Left ventricle myocardium inferior (tissue), 1 donor: ENCODE results near the gene HDAC4. TPM values are rescaled to one million over a fixed set of nuclear protein-coding genes. Genes with fewer than 3 reads are reported as not detected.

Source experiments
- DNase-seq: peaks from one replicate; pipeline ENCODE4 v3.0.0-alpha.2; 2020
- H3K27ac ChIP-seq: fragments of 200-600 bp; replicated peaks from 2 replicates; pipeline ENCODE4 v1.8.0; 2021
- H3K27me3 ChIP-seq: fragments of 200-600 bp; 2 replicates; pipeline ENCODE4 v1.8.0; 2021; ENCODE audit warnings: low read depth
- H3K36me3 ChIP-seq: fragments of 200-600 bp; 2 replicates; pipeline ENCODE4 v1.8.0; 2021
- H3K4me1 ChIP-seq: fragments of 200-600 bp; 2 replicates; pipeline ENCODE4 v1.8.0; 2021
- H3K4me3 ChIP-seq: fragments of 200-600 bp; 2 replicates; pipeline ENCODE4 v1.8.0; 2021; ENCODE audit warnings: mild to moderate bottlenecking, moderate library complexity
- H3K9me3 ChIP-seq: fragments of 200-600 bp; replicated peaks from 2 replicates; pipeline ENCODE4 v1.8.0; 2021
- CTCF ChIP-seq: fragments of 200-600 bp; IDR thresholded peaks from 2 replicates; pipeline ENCODE4 v1.8.0; 2021; ENCODE audit warnings: antibody characterized with exemption, mild to moderate bottlenecking, borderline replicate concordance
- intact Hi-C: fragments of 100-400 bp; cut with micrococcal nuclease; formaldehyde crosslinking; loops from one replicate; pipeline ENCODE4 v1.11.0; 2022
- total RNA-seq: library from RNA; stranded (reverse); fragmentation: NEBNext Ultra II Directional; extraction: Animal tissue kit (Norgen Biotek cat#: 25700); gene quantifications from one replicate; pipeline ENCODE4 v1.2.1, GENCODE V29; 2021
- donor health status: DM: no; HTN: yes; CAD: no; lungs with severe emphysema.

Gene HDAC4
- total RNA-seq, 1 donor from 2014 or later = 23.9 TPM

- DNase-seq = no peak
- intact Hi-C loops = no loop called here
Measured at GRCh38 chr2:239027391-239028252, 373.2 kb downstream of the HDAC4 start.

GRCh38 chr2:239026711-239027361, 374.0 kb downstream of the HDAC4 start:
- TF ChIP-seq CTCF = no peak
- no peak for DNase-seq
- no peak overlapping the region for H3K4me3 ChIP-seq
- H3K4me1 ChIP-seq = no peaks in the 10 kb centered on the region
- H3K9me3 ChIP-seq = no peaks in the 10 kb centered on the region
- H3K27ac ChIP-seq = no peak overlapping the region
- peaks cover 92% of the 10 kb centered on the region for H3K27me3 ChIP-seq
- intact Hi-C loops = no loop called here
- no peaks in the 10 kb centered on the region for H3K36me3 ChIP-seq

More at GRCh38 chr2:239027391-239028252, 373.2 kb downstream of the HDAC4 start:
- H3K36me3 ChIP-seq = no peaks in the 10 kb centered on the region
- H3K27me3 ChIP-seq = peaks cover 87% of the 10 kb centered on the region
- no peak for TF ChIP-seq CTCF
- no peak overlapping the region for H3K27ac ChIP-seq
- no peak overlapping the region for H3K4me3 ChIP-seq
- H3K4me1 ChIP-seq = no peaks in the 10 kb centered on the region
- H3K9me3 ChIP-seq = no peaks in the 10 kb centered on the region

- Histone ChIP-seq H3K4me1 (no peaks in the 10 kb centered on the region), H3K27me3 (peaks cover 92% of the 10 kb centered on the region), H3K9me3 (no peaks in the 10 kb centered on the region), H3K36me3 (no peaks in the 10 kb centered on the region), H3K4me3 (no peak overlapping the region), H3K27ac (no peak overlapping the region)
- intact Hi-C loops = no loop called here
- no peak for TF ChIP-seq CTCF
- DNase-seq = no peak
Measured at GRCh38 chr2:239025951-239026461, 374.8 kb downstream of the HDAC4 start.

- Histone ChIP-seq H3K36me3 (no peaks in the 10 kb centered on the region), H3K9me3 (no peaks in the 10 kb centered on the region), H3K27me3 (peaks cover 93% of the 10 kb centered on the region), H3K27ac (no peak overlapping the region), H3K4me1 (no peaks in the 10 kb centered on the region), H3K4me3 (no peak overlapping the region)
- no peak for DNase-seq
- TF ChIP-seq CTCF = no peak
- intact Hi-C loops = no loop called here
Measured at GRCh38 chr2:239025096-239025801, 375.6 kb downstream of the HDAC4 start.

GRCh38 chr2:239024226-239024625, 376.6 kb downstream of the HDAC4 start:
- no peaks in the 10 kb centered on the region for H3K9me3 ChIP-seq
- no peak overlapping the region for H3K4me3 ChIP-seq
- peaks cover 94% of the 10 kb centered on the region for H3K27me3 ChIP-seq
- intact Hi-C loops = no loop called here
- no peak for TF ChIP-seq CTCF
- no peaks in the 10 kb centered on the region for H3K4me1 ChIP-seq
- no peaks in the 10 kb centered on the region for H3K36me3 ChIP-seq
- no peak overlapping the region for H3K27ac ChIP-seq
- no peak for DNase-seq
